Activated CD4-positive, CD25-positive, alpha-beta regulatory T cell treated with anti-CD3 and anti-CD28 coated beads, Interleukin-2, amount 50 U/mL, for 16 hours (primary cell): ENCODE data around the gene PRDM1.
A peak's percentile ranks its signal among the peaks of the same experiment; 100 is the strongest.
"Not testable (repeated sequence)": the region's sequence is repeated elsewhere in the genome, so short reads cannot be mapped to it uniquely, and the experiment has no call there.

Experiments used
- DNase-seq: peaks from one replicate; pipeline ENCODE4 v3.0.0-alpha.2; 2020; ENCODE audit warnings: low read depth, low spot score

The PRDM1 gene

GRCh38 chr6:106136845-106137244 is 50.7 kb downstream of the PRDM1 start:
- DNase-seq = no peak

- no peak for DNase-seq
These were observed 52.0 kb downstream of the PRDM1 start for GRCh38 chr6:106138151-106138550.

GRCh38 chr6:106141441-106142237 is 55.5 kb downstream of the PRDM1 start:
- peak; percentile 22 for DNase-seq

- no peak for DNase-seq
These were observed 56.8 kb downstream of the PRDM1 start for GRCh38 chr6:106142876-106143431.

DNA sequence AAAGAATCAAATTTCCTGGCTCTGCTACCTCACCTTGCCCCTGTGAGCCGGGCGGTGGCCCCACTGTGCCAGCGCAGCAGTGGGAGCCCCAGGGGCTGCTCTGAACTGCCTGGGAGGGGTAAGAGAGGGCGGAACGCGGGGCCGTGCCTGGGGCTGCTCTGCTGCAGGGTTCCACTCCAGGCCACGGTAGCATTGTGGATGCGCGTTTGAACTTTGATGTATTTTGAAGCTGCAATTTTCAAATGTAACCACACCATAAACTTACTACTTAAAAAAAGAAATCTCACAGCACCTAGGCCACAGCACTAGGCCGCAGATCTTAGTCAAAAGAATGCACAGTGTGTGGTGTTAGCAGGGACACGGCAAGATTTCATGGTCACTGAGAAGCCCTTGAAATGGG is 57.5 kb downstream of the PRDM1 start:
- no peak for DNase-seq

- no peak for DNase-seq
These were observed 59.0 kb downstream of the PRDM1 start for GRCh38 chr6:106145144-106145543.

- no peak for DNase-seq
These were observed 59.6 kb downstream of the PRDM1 start for GRCh38 chr6:106145741-106146227.

DNA sequence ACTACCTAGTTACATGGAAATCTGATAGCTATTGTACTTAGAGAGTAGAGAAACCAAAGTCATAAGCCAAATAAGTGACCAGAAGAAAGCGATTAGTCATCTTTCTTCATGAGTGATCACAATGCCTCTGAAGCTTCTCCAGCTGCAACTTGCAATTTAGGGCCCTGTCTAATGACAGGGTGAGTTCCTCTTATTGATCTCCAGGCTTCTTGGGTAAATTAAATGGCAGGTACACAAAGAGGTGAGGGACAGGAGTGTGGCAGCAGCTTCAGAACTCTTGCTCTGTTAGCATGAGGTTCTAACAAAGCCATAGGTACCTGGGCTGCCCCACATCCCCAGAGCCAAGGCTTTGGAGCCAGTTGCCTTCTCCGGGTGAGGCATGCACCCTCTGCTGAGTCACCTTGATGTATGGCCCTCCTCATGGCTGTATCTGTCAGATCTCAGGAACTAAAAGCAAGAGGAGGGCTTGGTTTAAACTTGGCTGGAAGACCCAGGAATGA is 60.8 kb downstream of the PRDM1 start:
- DNase-seq = no peak

- no peak for DNase-seq
These were observed 61.3 kb downstream of the PRDM1 start for GRCh38 chr6:106147476-106147875.

DNA sequence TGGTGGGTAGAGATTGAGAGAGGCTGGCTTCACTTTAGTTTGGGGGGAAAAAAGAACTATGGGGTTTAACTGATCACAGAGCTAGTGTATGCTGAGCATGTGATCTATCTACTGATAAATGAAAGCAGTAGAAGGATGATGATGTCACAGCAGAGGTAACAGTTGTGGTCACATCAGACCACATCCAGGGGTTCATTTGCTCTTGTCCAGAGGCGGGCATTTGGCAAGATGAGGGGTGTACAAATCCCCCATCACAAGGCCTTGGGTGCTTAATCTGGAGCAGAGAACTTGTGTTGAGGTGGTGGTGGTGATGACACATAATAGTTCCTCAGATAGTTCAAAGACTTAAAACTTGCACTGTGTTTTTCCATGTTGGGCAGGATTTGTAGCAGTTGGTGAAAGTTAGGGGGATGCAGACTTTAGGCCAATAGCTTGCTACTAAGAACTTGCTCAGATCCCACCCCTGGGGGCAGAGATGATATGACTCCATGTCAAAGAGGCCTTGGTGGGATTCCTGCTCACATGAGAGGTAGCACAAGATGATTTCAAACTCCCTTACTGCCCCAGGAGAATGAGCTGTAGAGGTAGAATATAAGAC is 63.4 kb downstream of the PRDM1 start:
- no peak for DNase-seq

GRCh38 chr6:106152476-106152875 is 66.3 kb downstream of the PRDM1 start:
- DNase-seq = not testable (repeated sequence)

GRCh38 chr6:106152952-106153351 is 66.8 kb downstream of the PRDM1 start:
- DNase-seq = no peak

DNA sequence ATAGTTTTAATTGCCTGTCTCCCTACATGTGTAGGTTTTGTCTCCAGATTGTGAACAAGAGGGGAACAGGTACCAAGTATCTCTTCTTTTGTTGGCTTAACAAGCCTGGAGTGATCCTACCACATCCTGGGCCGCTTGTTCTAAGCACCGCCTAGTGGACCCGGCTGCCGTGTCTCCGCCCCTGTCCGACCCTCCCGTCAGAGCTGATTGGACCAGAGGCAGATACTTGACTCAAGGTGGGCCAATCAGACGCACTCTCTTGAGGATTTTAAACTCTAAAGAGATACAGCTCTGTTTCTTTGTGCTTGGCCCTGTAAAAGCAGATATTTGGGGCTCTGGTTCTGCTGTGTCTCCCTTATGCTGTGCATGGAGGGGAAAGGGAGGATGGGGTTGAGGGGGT is 68.2 kb downstream of the PRDM1 start:
- no peak for DNase-seq

DNA sequence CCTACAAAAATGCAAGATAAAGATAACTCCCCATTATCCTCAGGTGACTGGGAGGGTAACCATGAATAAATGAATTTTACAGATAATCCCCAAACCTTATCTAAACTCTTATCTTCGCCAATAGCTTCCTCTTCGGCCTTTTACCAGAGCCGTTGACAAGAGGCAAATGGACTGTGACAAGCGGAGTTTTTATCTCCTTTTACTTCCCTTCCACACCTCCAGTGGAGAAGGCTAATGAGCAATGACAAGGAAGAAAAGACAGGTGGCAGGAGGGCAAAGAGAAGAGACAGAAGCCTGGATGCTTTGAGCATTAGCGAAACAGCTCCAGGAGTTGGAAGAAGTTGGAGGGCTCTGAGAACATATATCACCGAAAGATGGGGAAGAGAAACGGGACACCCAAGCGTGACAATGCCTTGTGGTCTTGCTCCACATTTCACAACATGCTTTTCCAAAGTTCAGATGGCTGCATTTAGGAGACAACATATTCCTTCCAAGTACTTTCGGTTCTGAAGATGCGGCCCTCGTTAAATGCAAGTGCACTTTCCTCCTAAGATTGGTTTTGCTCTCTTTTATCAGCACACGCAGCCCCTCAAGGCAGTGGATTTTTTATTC is 69.2 kb downstream of the PRDM1 start:
- no peak for DNase-seq

DNA sequence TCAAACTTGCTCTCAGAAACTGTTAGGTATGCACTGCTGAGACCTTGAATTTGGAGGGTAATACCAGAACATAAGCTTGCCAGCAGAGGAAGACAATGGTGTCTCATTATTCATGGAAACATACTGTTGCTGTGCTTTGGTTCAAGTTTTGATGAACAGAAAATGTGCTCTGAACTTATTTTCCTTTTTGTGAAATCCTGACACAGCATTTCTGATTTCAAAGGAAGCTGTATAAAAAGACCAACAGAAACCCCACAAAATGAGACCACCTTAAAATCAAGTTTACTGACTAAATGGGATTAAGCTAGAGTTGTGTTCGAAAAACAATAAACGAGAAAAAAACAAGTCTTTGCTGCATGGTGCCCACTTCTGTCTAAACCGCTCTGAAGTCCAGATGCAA is 70.3 kb downstream of the PRDM1 start:
- no peak for DNase-seq

- DNase-seq = no peak
These were observed 70.7 kb downstream of the PRDM1 start for GRCh38 chr6:106156863-106157262.

DNA sequence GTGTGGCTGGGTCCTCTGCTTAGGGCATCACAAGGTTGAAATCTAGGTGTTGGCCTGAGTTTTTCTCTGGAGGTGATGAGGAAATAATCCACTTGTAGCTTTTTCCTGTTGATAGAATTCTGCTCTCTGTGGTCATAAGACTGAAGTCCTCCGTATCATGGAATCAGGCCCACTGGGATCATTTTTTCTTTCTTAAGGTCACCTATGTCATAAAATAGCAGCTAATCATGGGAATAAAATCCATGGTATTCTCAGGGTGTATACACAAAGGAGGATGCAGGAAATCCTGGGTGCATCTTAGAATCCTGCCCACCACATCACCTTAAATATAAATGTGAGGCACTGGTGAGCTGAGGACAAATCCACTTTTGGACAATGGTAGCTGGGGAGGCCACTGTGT is 72.7 kb downstream of the PRDM1 start:
- DNase-seq = no peak
